ENCODE results near the gene AP2B1. TPM values are rescaled to one million over a fixed set of nuclear protein-coding genes. Genes with fewer than 3 reads are reported as not detected.
A peak's percentile ranks its signal among the peaks of the same experiment; 100 is the strongest.

AP2B1 gene
- total and polyA plus RNA-seq, 5 donors, result 39.7 to 144 (median 132) TPM

GRCh38 chr17:35764123-35764991 lies 177.2 kb downstream of the AP2B1 start:
- Histone ChIP-seq H3K27me3 (ENCODE audit: control insufficient read depth, insufficient read depth) (no peaks in the 10 kb centered on the region), H3K9me3 (ENCODE audit: control insufficient read depth, low read length) (no peaks in the 10 kb centered on the region), H3K27ac (ENCODE audit: low read length) (no peak overlapping the region), H3K4me3 (ENCODE audit: low read length) (peak overlapping the region; percentile 36), H3K4me1 (ENCODE audit: control insufficient read depth, insufficient read depth, low read length) (peaks cover 2% of the 10 kb centered on the region)
- 4% methylated on average over 75 of the region's 75 CpGs for WGBS
- ATAC-seq (peak; percentile 92 to 97), DNase-seq (peak; percentile 88 to 95 (median 95))
- intact Hi-C loops (cut with DNase I), result loop anchor here in 2 of 4 donors (2.0 kb wide), 1 partner anchor 40 kb away; no protein-coding TSS in a partner anchor

GRCh38 chr17:35765086-35765710 lies 178.1 kb downstream of the AP2B1 start:
- Histone ChIP-seq H3K4me3 (ENCODE audit: low read length) (no peak overlapping the region), H3K27ac (ENCODE audit: low read length) (no peak overlapping the region), H3K27me3 (ENCODE audit: control insufficient read depth, insufficient read depth) (no peaks in the 10 kb centered on the region), H3K4me1 (ENCODE audit: control insufficient read depth, insufficient read depth, low read length) (peaks cover 2% of the 10 kb centered on the region), H3K9me3 (ENCODE audit: control insufficient read depth, low read length) (no peaks in the 10 kb centered on the region)
- 72% methylated on average over 11 of the region's 11 CpGs for WGBS
- DNase-seq (no peak), ATAC-seq (no peak)
- intact Hi-C loops (cut with DNase I), result loop anchor here in 3 of 4 donors (2.0 to 5.0 kb wide), 2 partner anchors 37 to 40 kb away; no protein-coding TSS in a partner anchor

DNA sequence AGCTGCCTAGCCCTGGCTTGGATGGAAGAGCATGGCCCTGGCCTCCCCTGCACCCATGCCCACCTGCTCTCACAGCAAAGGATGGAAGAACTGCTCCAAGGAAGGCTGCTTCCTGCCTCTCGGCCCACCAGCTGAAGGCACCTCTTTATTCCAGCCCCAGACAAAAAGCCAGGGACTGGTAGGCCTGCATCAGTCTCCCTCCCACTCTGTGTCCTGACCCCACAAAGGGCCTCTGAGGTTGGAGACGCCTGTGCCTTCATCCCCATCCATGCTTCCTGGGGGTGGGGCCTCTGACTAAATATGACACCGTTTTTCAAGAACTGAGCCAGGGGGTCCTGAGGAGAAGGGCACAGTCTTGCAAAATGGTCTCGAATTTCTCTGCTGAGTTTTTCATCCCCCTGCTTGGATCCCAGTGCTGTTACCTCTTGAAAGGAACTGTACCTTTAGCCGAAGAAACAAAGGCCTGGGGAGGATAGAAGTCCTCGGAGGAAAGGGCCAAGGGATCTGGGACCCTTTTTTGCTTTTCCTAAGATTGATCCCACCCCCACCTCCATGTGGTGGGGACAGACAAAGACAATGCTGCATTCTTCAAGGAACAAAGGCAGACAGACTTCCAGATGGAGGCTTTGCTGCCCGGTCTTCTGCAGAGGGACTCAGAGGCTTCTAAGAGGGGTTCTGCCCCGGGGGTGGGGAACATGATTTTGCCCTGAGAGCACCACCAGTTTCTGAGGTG lies 178.8 kb downstream of the AP2B1 start:
- 76% methylated on average over 8 of the region's 8 CpGs for WGBS

DNA sequence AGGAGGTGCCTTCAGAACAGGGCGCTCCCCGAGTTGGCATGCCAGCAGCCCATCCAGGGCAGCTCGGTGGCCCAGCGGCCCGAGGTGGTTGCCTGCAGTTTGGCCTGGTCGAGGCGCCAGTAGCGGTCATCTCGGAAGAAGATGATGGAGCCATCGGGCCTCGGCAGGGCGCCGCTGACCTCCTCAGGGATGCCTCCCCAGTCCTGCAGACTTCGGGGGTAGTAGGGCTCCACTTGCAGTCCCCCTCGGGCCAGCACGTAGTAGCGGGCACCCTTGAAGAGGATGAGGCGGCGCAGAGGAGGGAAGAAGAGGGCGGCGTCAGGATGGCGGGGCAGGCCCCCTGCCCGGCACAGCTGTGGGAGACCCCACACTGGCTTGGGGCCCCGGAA lies 179.4 kb downstream of the AP2B1 start:
- Histone ChIP-seq H3K9me3 (ENCODE audit: control insufficient read depth, low read length) (no peaks in the 10 kb centered on the region), H3K27me3 (ENCODE audit: control insufficient read depth, insufficient read depth) (no peaks in the 10 kb centered on the region), H3K27ac (ENCODE audit: low read length) (no peak overlapping the region), H3K4me1 (ENCODE audit: control insufficient read depth, insufficient read depth, low read length) (peaks cover 2% of the 10 kb centered on the region), H3K4me3 (ENCODE audit: low read length) (no peak overlapping the region)
- intact Hi-C loops (cut with DNase I), result loop anchor here in 1 of 4 donors (5.0 kb wide), 1 partner anchor 36 kb away; no protein-coding TSS in a partner anchor
- 91% methylated on average over 24 of the region's 24 CpGs for WGBS
- DNase-seq (no peak), ATAC-seq (no peak)

More for the DNA sequence above, 178.8 kb downstream of the AP2B1 start:
- no peak overlapping the region for H3K27ac ChIP-seq (ENCODE audit: low read length)
- ATAC-seq (no peak), DNase-seq (no peak)
- peaks cover 2% of the 10 kb centered on the region for H3K4me1 ChIP-seq (ENCODE audit: control insufficient read depth, insufficient read depth, low read length)
- no peaks in the 10 kb centered on the region for H3K27me3 ChIP-seq (ENCODE audit: control insufficient read depth, insufficient read depth)
- H3K9me3 ChIP-seq (ENCODE audit: control insufficient read depth, low read length), result no peaks in the 10 kb centered on the region
- intact Hi-C loops (cut with DNase I), result loop anchor here in 3 of 4 donors (2.0 to 5.0 kb wide), 2 partner anchors 36 to 39 kb away; no protein-coding TSS in a partner anchor
- no peak overlapping the region for H3K4me3 ChIP-seq (ENCODE audit: low read length)

DNA sequence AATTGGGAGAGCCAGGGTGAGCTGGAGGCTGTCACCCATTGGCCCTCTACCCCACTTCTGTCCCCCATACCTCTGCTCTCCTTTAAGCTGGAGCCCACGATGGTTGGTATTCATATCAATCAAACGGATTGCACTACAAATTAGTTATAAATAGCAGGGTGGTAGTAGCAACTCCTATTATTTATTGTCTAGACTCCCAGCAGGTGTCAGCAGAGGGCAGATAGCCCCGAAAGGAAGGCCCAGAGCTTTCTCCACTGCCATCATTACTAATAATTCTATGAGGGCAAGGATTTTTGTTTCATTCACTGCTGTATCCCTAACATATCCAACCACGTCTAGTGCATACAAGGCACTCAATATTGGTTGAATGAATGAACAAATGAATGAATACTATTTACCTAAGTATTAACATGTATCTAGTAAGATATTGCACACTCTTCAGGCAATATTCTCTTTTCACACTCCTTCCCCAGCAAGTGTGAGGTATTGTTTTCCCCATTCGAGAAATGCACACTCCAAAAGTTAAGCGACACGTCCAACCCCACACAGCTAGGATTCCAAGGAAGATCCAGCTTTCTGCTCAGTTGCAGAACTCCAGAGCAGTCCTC lies 179.9 kb downstream of the AP2B1 start:
- Histone ChIP-seq H3K4me1 (ENCODE audit: control insufficient read depth, insufficient read depth, low read length) (peaks cover 2% of the 10 kb centered on the region), H3K9me3 (ENCODE audit: control insufficient read depth, low read length) (no peaks in the 10 kb centered on the region), H3K27ac (ENCODE audit: low read length) (no peak overlapping the region), H3K27me3 (ENCODE audit: control insufficient read depth, insufficient read depth) (no peaks in the 10 kb centered on the region), H3K4me3 (ENCODE audit: low read length) (no peak overlapping the region)
- intact Hi-C loops (cut with DNase I), result loop anchor here in 2 of 4 donors (1.0 to 5.0 kb wide), 2 partner anchors 35 to 37 kb away; no protein-coding TSS in a partner anchor
- 46% methylated on average over 7 of the region's 7 CpGs for WGBS
- no peak for ATAC-seq
- DNase-seq, result peak in 1 of 3 donors; percentile 69

DNA sequence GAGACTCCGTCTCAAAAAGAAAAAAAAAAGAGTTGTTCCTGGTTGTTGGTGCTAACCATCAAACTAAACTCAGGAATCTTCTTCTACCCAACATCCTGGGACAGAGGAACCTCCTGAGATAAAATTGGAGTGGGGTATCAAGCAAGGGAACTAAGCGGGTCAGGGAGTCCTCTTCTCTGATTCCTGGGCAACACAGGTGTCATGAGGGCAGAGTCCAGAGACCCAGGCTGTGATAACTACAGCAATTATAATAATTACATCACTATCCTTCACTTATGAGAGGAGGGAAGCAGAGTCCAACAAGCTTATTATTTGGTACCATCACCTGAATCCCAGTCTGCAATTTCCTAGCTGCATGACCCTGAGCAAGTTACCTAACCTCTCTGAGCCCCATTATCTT lies 181.7 kb downstream of the AP2B1 start:
- Histone ChIP-seq H3K4me1 (ENCODE audit: control insufficient read depth, insufficient read depth, low read length) (peaks cover 5% of the 10 kb centered on the region), H3K4me3 (ENCODE audit: low read length) (no peak overlapping the region), H3K27me3 (ENCODE audit: control insufficient read depth, insufficient read depth) (no peaks in the 10 kb centered on the region), H3K27ac (ENCODE audit: low read length) (no peak overlapping the region), H3K9me3 (ENCODE audit: control insufficient read depth, low read length) (no peaks in the 10 kb centered on the region)
- WGBS, result 93% methylated on average over 2 of the region's 2 CpGs
- ATAC-seq (no peak), DNase-seq (no peak)
- intact Hi-C loops (cut with DNase I), result loop anchor here in 1 of 4 donors (5.0 kb wide), 1 partner anchor 34 kb away; no protein-coding TSS in a partner anchor

DNA sequence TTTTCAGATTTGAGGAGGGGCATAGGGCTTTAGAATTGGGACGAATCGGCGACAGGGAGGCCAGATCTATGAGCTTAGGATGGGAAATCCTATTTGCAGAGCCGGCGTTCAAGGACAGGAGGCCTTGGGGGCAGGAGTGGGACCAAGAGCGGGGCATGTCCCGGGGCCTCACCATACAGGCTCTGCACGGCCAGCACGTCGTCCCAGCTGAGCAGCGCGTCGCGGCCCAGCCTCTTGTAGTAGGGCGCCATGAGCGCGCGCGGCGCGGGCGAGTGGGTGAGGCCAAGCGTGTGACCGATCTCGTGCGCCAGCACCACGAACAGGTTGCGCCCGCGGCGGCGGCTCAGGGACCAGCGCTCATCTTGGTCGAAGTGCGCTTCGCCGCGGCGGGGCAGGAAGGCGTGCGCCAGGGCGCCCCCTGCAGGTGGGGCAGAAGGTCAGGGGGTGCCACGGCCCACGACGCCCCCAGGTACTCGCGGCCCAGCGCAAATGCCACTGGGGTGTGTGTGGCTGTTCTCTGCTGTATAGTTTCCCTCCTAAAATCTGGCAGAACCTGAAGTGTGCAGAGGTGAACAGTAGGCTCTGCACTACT lies 182.9 kb downstream of the AP2B1 start:
- no peak for ATAC-seq
- intact Hi-C loops (cut with DNase I), result loop anchor here in 1 of 4 donors (5.0 kb wide), 1 partner anchor 32 kb away; no protein-coding TSS in a partner anchor
- WGBS, result 93% methylated on average over 48 of the region's 48 CpGs

GRCh38 chr17:35773129-35773528 lies 186.0 kb downstream of the AP2B1 start:
- no peak for ATAC-seq
- H3K4me1 ChIP-seq (ENCODE audit: control insufficient read depth, insufficient read depth, low read length), result peaks cover 20% of the 10 kb centered on the region
- no peaks in the 10 kb centered on the region for H3K9me3 ChIP-seq (ENCODE audit: control insufficient read depth, low read length)
- intact Hi-C loops (cut with DNase I), result no loop called here
- no peak overlapping the region for H3K4me3 ChIP-seq (ENCODE audit: low read length)
- DNase-seq, result no peak
- 90% methylated on average over 20 of the region's 20 CpGs for WGBS
- no peak overlapping the region for H3K27ac ChIP-seq (ENCODE audit: low read length)
- no peaks in the 10 kb centered on the region for H3K27me3 ChIP-seq (ENCODE audit: control insufficient read depth, insufficient read depth)

More for the DNA sequence above, 182.9 kb downstream of the AP2B1 start:
- H3K27me3 ChIP-seq (ENCODE audit: control insufficient read depth, insufficient read depth), result no peaks in the 10 kb centered on the region
- DNase-seq, result no peak
- H3K4me3 ChIP-seq (ENCODE audit: low read length), result no peak overlapping the region
- no peak overlapping the region for H3K27ac ChIP-seq (ENCODE audit: low read length)
- peaks cover 14% of the 10 kb centered on the region for H3K4me1 ChIP-seq (ENCODE audit: control insufficient read depth, insufficient read depth, low read length)
- H3K9me3 ChIP-seq (ENCODE audit: control insufficient read depth, low read length), result no peaks in the 10 kb centered on the region

DNA sequence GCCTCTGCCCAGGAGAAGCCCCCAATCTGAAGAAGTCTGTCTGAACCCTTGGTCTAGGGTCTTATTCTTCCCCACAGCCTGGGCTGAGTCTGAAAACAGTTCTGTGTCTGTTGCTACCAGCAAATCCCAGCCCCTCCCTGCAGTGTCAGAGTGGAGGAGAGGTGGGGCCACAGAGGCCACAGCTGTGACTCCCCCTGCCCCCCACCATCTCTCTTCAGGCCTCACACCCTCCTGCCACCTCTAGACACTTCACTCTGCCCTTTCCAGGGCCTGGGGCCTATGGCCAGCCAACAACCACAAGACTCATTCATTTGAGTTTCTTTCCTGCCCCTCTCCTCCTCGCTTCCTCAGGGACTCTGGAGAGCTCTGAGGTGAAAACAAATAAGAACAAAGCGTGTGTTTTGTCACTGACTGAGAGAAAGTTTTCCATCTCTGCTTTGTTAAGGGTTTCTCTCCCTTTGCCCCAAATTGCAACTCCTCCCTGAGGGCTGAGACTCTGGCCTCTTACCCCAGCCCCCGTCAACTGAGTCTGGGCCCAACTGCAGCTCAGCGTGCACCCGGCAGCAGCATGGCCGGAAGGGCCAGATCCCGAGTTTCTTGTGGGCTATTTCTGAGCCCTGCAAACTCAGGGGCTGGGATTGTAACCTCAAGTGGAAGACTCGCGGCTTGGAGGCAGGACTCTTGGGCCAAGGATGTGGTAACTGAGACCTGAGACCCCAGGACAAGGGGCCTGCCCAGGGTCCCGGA lies 186.7 kb downstream of the AP2B1 start:
- Histone ChIP-seq H3K27me3 (ENCODE audit: control insufficient read depth, insufficient read depth) (no peaks in the 10 kb centered on the region), H3K4me3 (ENCODE audit: low read length) (no peak overlapping the region), H3K9me3 (ENCODE audit: control insufficient read depth, low read length) (no peaks in the 10 kb centered on the region), H3K27ac (ENCODE audit: low read length) (peak overlapping the region; percentile 63), H3K4me1 (ENCODE audit: control insufficient read depth, insufficient read depth, low read length) (peaks cover 20% of the 10 kb centered on the region)
- WGBS, result 47% methylated on average over 10 of the region's 10 CpGs
- intact Hi-C loops (cut with DNase I), result no loop called here
- DNase-seq, result no peak
- ATAC-seq, result peak; percentile 21 to 53

Measured in right cardiac atrium (tissue), 5 donors.